ENCODE results near the gene ITM2B.
"Not testable (repeated sequence)": the region's sequence is repeated elsewhere in the genome, so short reads cannot be mapped to it uniquely, and the experiment has no call there.

The ITM2B gene

GRCh38 chr13:48224701-48225100, 8.3 kb upstream of the ITM2B start:
- DNase-seq (ENCODE audit: low spot score) = no peak

GRCh38 chr13:48230541-48230940, 2.5 kb upstream of the ITM2B start:
- no peak for DNase-seq (ENCODE audit: low spot score)

- no peak for DNase-seq (ENCODE audit: low spot score)
Observed at GRCh38 chr13:48231080-48231479, 1.9 kb upstream of the ITM2B start.

- no peak for DNase-seq (ENCODE audit: low spot score)
Observed at GRCh38 chr13:48231933-48232332, 1.1 kb upstream of the ITM2B start.

GRCh38 chr13:48232420-48233045, 473 bp upstream of the ITM2B start:
- DNase-seq (ENCODE audit: low spot score) = no peak

GRCh38 chr13:48233889-48234488, 983 bp downstream of the ITM2B start:
- no peak for DNase-seq (ENCODE audit: low spot score)

GRCh38 chr13:48234566-48235340, 1.7 kb downstream of the ITM2B start:
- DNase-seq (ENCODE audit: low spot score) = peak; percentile 54

- peak; percentile 58 for DNase-seq (ENCODE audit: low spot score)
Observed at GRCh38 chr13:48235341-48236135, 2.5 kb downstream of the ITM2B start.

- DNase-seq (ENCODE audit: low spot score) = peak; percentile 20
Observed at GRCh38 chr13:48236528-48237353, 3.7 kb downstream of the ITM2B start.

GRCh38 chr13:48239369-48239768, 6.4 kb downstream of the ITM2B start:
- DNase-seq (ENCODE audit: low spot score) = not testable (repeated sequence)

GRCh38 chr13:48241651-48242050, 8.6 kb downstream of the ITM2B start:
- no peak for DNase-seq (ENCODE audit: low spot score)

- no peak for DNase-seq (ENCODE audit: low spot score)
Observed at GRCh38 chr13:48242677-48243076, 9.7 kb downstream of the ITM2B start.

GRCh38 chr13:48244159-48244558, 11.2 kb downstream of the ITM2B start:
- DNase-seq (ENCODE audit: low spot score) = no peak

GRCh38 chr13:48246102-48246501, 13.1 kb downstream of the ITM2B start:
- DNase-seq (ENCODE audit: low spot score) = no peak

GRCh38 chr13:48249018-48249417, 16.0 kb downstream of the ITM2B start:
- no peak for DNase-seq (ENCODE audit: low spot score)

- no peak for DNase-seq (ENCODE audit: low spot score)
Observed at GRCh38 chr13:48251611-48252081, 18.6 kb downstream of the ITM2B start.

GRCh38 chr13:48252176-48252575, 19.2 kb downstream of the ITM2B start:
- no peak for DNase-seq (ENCODE audit: low spot score)

- DNase-seq (ENCODE audit: low spot score) = no peak
Observed at GRCh38 chr13:48253849-48254248, 20.8 kb downstream of the ITM2B start.

GRCh38 chr13:48255090-48255489, 22.1 kb downstream of the ITM2B start:
- DNase-seq (ENCODE audit: low spot score) = no peak

- DNase-seq (ENCODE audit: low spot score) = no peak
Observed at GRCh38 chr13:48255954-48256353, 22.9 kb downstream of the ITM2B start.

GRCh38 chr13:48258002-48258401, 25.0 kb downstream of the ITM2B start:
- no peak for DNase-seq (ENCODE audit: low spot score)
